Uterus (tissue), 2 donors: ENCODE data around the gene ORC4.

ENCODE experiments used
- CTCF ChIP-seq, 4 experiments: fragments of 200-600 bp in 2 of 4; fragments of 450-650 bp in 2 of 4; sonication (generic) in 2 of 4; IDR thresholded peaks; one replicate each; pipeline ENCODE4 v1.5.1; 2016 to 2019; ENCODE audit warnings: antibody characterized with exemption in 4 of 4, mild to moderate bottlenecking in 2 of 4, moderate library complexity in 1 of 4
- POLR2A ChIP-seq, 2 donors: fragments of 450-650 bp; IDR thresholded peaks; one replicate each; pipeline ENCODE4 v1.6.1; 2016; ENCODE audit warnings: antibody characterized with exemption in 2 of 2, mild to moderate bottlenecking in 1 of 2, moderate library complexity in 1 of 2

GRCh38 chr2:147934881-147935620 lies 85.5 kb downstream of the ORC4 start:
- TF ChIP-seq CTCF (IDR thresholded peaks at IDR 0.05) (no peak), POLR2A (IDR thresholded peaks at IDR 0.05) (no peak)
